Panc1 (cell line): ENCODE data around the gene ATXN1. TPM values are rescaled to one million over a fixed set of nuclear protein-coding genes. Genes with fewer than 3 reads are reported as not detected.

Source experiments
- ATAC-seq: fragments of 200-7000 bp; cut with Tn5 transposase; 2 replicates; pipeline ENCODE4 v1.9.1; 2020; ENCODE audit warnings: mild to moderate bottlenecking, moderate library complexity
- BruUV-seq: library from RNA; stranded (reverse); fragments of 400-500 nt; replicated peaks from 2 replicates; lab custom pipeline; 2021; lab: Mats Ljungman, UMichigan
- CTCF ChIA-PET: fragments of 300-600 bp; sonication (Branson Sonifier 250); formaldehyde crosslinking; loops from one replicate; lab custom pipeline; 2022; ENCODE audit warnings: antibody characterized with exemption; lab: Charles Lee
- POLR2A ChIA-PET: fragments of 300-600 bp; sonication (Branson Sonifier 250); formaldehyde crosslinking; loops from one replicate; lab custom pipeline; 2022; ENCODE audit warnings: antibody characterized with exemption; lab: Charles Lee
- DNase-seq: peaks from one replicate; pipeline ENCODE4 v3.0.0-alpha.2; 2010; ENCODE audit warnings: low read depth, low spot score
- H3K27ac ChIP-seq: 2 replicates; pipeline ENCODE4 v1.5.1; 2011; ENCODE audit warnings: mild to moderate bottlenecking, low read length, inconsistent platforms
- H3K27me3 ChIP-seq: fragments of 200-500 bp; sonication (Bioruptor generic); 2 replicates; pipeline ENCODE4 v1.6.0; 2014; ENCODE audit warnings: low read length, inconsistent platforms; ENCODE audit not compliant: control insufficient read depth, insufficient read depth
- H3K36me3 ChIP-seq: fragments of 200-500 bp; sonication (Bioruptor generic); 2 replicates; pipeline ENCODE4 v1.5.1; 2014; ENCODE audit warnings: inconsistent platforms, mild to moderate bottlenecking, low read length, moderate library complexity; ENCODE audit not compliant: control insufficient read depth, insufficient read depth
- H3K4me1 ChIP-seq: 2 replicates; pipeline ENCODE4 v1.5.1; 2011; ENCODE audit warnings: inconsistent platforms, mild to moderate bottlenecking, low read length, moderate library complexity; ENCODE audit not compliant: control insufficient read depth, insufficient read depth
- H3K4me3 ChIP-seq, 2 experiments: 2 replicates each; pipeline ENCODE4 v1.5.1; 2011 to 2012; ENCODE audit warnings: low read depth in 2 of 2, low read length in 2 of 2, mild to moderate bottlenecking in 2 of 2, inconsistent platforms in 1 of 2, moderate library complexity in 1 of 2
- H3K9me3 ChIP-seq: fragments of 200-500 bp; sonication (Bioruptor generic); 2 replicates; pipeline ENCODE4 v1.5.1; 2014; ENCODE audit warnings: low read depth, mild to moderate bottlenecking, inconsistent platforms, low read length, moderate library complexity; ENCODE audit not compliant: control insufficient read depth, insufficient read depth
- CTCF ChIP-seq: fragments of 450-650 bp; IDR thresholded peaks from 2 replicates; pipeline ENCODE4 v1.5.1; 2017; ENCODE audit warnings: mild to moderate bottlenecking
- POLR2AphosphoS5 ChIP-seq: IDR thresholded peaks from 2 replicates; pipeline ENCODE4 v1.6.1; 2012; ENCODE audit warnings: mild to moderate bottlenecking, low read depth, low read length, moderate library complexity
- REST ChIP-seq, 2 experiments: IDR thresholded peaks; 2 replicates each; pipeline ENCODE4 v1.6.1; 2011 to 2012; ENCODE audit warnings: low read depth in 2 of 2, control low read depth in 1 of 2, low read length in 1 of 2, mild to moderate bottlenecking in 1 of 2, moderate library complexity in 1 of 2; ENCODE audit not compliant: insufficient read depth in 1 of 2
- SIN3A ChIP-seq: IDR thresholded peaks from 2 replicates; pipeline ENCODE4 v1.6.1; 2012; ENCODE audit warnings: low read depth, mild to moderate bottlenecking, low read length, moderate library complexity, borderline replicate concordance; ENCODE audit not compliant: insufficient read depth
- TCF7L2 ChIP-seq: IDR thresholded peaks from 2 replicates; pipeline ENCODE4 v1.6.1; 2011; ENCODE audit warnings: mild to moderate bottlenecking, low read depth, low read length, inconsistent platforms
- in situ Hi-C: cut with HindIII; loops from 2 replicates; pipeline ENCODE4 v1.10.0; 2016; ENCODE audit warnings: low sequenced_read_pairs, low pct_unique_long_range_greater_than_20kb
- intact Hi-C: fragments of 100-400 bp; cut with micrococcal nuclease; formaldehyde crosslinking; loops from one replicate; pipeline ENCODE4 v1.10.0; 2022; ENCODE audit not compliant: unreplicated experiment
- total RNA-seq: library from RNA; stranded (reverse); gene quantifications from one replicate; pipeline ENCODE4 v1.2.1, GENCODE V29; 2021; ENCODE audit not compliant: unreplicated experiment

Gene ATXN1
- total RNA-seq, 1 experiment from 2014 or later, result 67.1 TPM

- in situ Hi-C loops (no loop called here), intact Hi-C loops (loop anchor here (10.0 kb wide), 2 partner anchors 253 to 433 kb away; no protein-coding TSS in a partner anchor)
- Histone ChIP-seq H3K4me3 (no peak overlapping the region), H3K4me1 (peaks cover 73% of the 10 kb centered on the region), H3K27ac (peak overlapping the region; percentile 93), H3K9me3 (no peaks in the 10 kb centered on the region), H3K36me3 (peaks cover 3% of the 10 kb centered on the region; the same call in 1 of the 2 replicates), H3K27me3 (no peaks in the 10 kb centered on the region)
- no peak for TF ChIP-seq CTCF
- TF ChIP-seq TCF7L2, result peak; percentile 50; the same call in 1 of the 2 replicates
- BruUV-seq, result no TSS peak
- ChIA-PET CTCF (interaction anchor here (1.3 kb wide), 1 partner anchor 57 kb away, joined by 3 read pairs; no protein-coding TSS in a partner anchor), POLR2A (no interaction called here)
- DNase-seq (no peak), ATAC-seq (no peak)
Observed at GRCh38 chr6:16767765-16768476, 6.7 kb upstream of the ATXN1 start.

GRCh38 chr6:16766836-16767745 lies 5.8 kb upstream of the ATXN1 start:
- no peak for TF ChIP-seq REST (IDR thresholded peaks at IDR 0.05; ENCODE audit: insufficient read depth in 1 of 2, low read depth in 2 of 2, low read length in 1 of 2)
- no peak for TF ChIP-seq SIN3A
- TF ChIP-seq POLR2AphosphoS5, result no peak
- TF ChIP-seq CTCF, result no peak
- TF ChIP-seq TCF7L2, result no peak
- intact Hi-C loops, result loop anchor here (10.0 kb wide), 2 partner anchors 252 to 432 kb away; no protein-coding TSS in a partner anchor

More at GRCh38 chr6:16766836-16767745, 5.8 kb upstream of the ATXN1 start:
- DNase-seq (no peak), ATAC-seq (no peak)
- H3K4me1 ChIP-seq, result peaks cover 73% of the 10 kb centered on the region
- no TSS peak for BruUV-seq
- no peaks in the 10 kb centered on the region for H3K9me3 ChIP-seq
- H3K27me3 ChIP-seq, result no peaks in the 10 kb centered on the region
- in situ Hi-C loops, result no loop called here
- no peak overlapping the region for H3K4me3 ChIP-seq
- H3K27ac ChIP-seq, result peak overlapping the region; percentile 93
- CTCF ChIA-PET, result no interaction called here
- H3K36me3 ChIP-seq, result peaks cover 3% of the 10 kb centered on the region; the same call in 1 of the 2 replicates
- POLR2A ChIA-PET, result no interaction called here
